HG03520 (cell line): ENCODE data around the gene ACBD3.

Experiments used
- ATAC-seq: cut with Tn5 transposase; IDR thresholded peaks from one replicate; pipeline ENCODE4 v1.9.1; 2021; ENCODE audit warnings: mild to moderate bottlenecking, moderate library complexity; ENCODE audit not compliant: unreplicated experiment

The ACBD3 gene

GRCh38 chr1:226116673-226117072 is 69.9 kb downstream of the ACBD3 start:
- no peak for ATAC-seq

- ATAC-seq: no peak
Observed at GRCh38 chr1:226112626-226113025, 73.9 kb downstream of the ACBD3 start.

DNA sequence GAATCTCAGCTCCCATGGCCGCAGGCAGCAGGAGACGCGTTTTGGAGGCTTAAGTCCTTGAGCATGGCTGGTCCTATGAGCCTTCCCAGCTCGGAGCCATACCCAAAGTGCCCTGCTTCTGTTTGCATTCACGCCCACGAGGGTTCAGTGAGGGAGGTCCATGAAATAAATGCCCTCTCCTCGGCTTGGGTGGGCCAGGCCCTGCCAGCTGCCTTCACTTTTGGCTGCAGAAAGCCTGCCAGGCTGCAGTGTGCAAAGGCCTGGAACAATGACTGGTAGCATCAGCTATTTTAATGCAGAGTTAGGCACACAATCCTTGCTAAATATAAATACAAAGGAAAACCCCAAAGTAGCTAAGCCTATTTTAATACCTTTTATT is 74.7 kb downstream of the ACBD3 start:
- no peak for ATAC-seq

DNA sequence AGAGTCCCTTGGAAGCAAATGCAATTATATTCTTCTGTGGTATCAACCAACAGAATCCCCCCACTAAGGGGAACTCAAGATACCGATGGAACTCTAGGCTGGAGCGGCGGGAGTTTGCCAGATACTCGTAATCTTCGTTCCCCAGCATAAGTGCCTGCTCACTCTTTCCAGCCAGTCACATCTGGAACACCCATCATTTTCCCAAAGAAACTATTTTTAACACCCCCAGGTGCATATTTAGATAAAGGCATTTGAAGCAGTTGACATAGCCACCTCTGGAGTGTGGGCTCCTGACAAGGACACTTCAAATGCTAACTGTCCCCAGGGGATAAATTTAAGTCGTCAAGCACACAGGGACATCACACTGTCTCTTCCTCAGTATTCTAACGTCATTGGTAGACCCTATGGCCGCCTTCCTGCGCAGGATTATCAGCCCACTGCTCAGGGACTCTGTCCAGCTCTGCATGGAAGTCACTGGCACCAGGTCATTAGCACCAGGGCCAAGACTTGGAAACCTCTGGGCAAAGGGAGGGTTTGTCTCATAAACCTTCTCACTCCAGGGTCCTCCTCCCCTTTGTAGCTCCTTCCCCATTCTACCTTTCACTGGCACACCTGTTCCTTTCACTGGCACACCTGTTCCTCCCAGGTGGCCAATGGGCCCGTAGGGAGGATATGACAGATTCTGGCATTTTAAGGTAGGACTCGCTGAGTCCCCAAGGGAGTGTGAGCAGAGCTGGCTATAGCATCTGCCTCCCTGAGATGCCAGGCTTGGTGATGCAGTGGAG is 75.3 kb downstream of the ACBD3 start:
- ATAC-seq: no peak

DNA sequence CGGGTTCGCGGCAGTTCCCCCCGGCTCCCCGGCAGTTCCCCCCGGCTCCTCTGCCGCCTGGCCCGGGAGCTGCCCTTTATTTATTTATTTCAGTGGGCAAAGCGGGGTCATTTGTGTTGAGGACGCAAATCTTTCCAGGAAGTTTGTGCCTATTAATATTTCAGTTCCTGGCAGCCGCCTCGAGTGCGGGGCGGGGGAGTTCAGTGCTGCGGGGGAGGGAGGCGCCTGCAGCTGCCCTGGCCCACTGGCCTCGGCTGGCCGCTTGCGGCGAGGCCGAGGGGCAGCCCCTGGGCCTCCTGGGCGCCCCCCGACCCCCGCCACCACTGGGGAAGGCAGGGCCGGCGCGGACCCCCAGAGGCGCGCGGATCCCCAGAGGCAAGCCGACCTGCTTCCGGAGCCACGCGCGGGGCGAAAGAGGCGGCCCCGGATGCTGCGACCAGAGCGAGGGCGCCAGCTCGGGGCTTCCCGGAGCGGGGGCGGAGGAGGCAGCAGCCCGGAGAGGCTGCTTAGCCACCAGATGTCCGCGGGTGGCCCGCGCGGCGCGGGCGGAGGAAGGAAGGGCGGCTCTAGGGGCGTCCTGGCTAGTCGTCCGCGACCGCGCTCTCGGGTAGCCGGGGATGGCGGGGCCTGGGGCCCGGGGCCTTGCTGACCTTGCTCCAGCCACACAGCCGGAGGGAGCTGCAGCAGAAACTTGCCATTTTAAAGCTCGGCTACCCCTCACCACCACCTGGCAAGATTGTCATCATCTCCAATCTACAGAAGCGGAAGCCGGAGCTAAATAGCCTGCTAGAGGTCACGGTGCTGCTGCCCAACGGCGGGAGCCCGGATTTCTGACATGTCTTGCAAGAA is 76.1 kb downstream of the ACBD3 start:
- peak; percentile 69 for ATAC-seq

GRCh38 chr1:226109829-226110248 is 76.7 kb downstream of the ACBD3 start:
- ATAC-seq: peak; percentile 62

DNA sequence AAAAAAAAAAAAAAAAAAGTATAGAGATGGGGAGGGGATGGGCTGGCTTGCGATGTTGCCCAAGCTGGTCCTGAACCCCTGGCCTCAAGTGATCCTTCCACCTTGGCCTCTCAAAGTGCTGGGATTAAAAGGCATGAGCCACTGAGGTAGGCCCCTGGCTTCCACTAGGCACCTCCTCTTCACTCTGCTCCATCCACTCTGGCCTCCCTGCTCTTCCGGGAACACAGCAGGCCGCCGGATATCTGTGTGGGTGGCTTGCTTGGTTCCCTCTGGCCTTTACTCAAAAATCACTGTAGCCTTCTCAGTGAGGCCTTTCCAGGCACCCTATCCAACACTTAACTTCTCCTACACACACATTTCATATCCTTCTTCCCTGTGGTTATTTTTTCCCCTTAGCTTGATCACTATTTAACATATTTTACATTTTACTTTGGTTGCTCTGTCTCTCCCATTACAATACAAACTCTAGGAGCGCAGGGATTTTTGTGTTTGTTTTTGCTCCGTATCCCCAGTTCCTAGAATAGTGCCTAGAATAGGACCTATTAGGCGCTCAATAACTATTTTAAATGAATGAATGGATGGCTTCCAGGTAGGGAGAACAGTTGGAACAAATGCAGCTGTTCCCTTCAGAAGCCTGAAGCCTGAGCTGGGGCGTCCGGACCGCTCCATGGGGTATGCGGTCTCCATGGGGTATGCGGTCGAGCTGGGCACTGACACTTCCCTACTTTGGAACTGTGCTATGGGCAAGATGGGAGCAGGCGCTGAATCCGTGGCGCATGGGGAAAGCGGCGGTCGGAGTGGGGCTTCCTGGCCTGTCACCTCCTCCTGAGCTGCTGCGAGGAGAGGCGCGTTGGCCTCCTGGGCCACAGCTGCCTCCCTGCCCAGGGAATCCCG is 77.4 kb downstream of the ACBD3 start:
- ATAC-seq: no peak

DNA sequence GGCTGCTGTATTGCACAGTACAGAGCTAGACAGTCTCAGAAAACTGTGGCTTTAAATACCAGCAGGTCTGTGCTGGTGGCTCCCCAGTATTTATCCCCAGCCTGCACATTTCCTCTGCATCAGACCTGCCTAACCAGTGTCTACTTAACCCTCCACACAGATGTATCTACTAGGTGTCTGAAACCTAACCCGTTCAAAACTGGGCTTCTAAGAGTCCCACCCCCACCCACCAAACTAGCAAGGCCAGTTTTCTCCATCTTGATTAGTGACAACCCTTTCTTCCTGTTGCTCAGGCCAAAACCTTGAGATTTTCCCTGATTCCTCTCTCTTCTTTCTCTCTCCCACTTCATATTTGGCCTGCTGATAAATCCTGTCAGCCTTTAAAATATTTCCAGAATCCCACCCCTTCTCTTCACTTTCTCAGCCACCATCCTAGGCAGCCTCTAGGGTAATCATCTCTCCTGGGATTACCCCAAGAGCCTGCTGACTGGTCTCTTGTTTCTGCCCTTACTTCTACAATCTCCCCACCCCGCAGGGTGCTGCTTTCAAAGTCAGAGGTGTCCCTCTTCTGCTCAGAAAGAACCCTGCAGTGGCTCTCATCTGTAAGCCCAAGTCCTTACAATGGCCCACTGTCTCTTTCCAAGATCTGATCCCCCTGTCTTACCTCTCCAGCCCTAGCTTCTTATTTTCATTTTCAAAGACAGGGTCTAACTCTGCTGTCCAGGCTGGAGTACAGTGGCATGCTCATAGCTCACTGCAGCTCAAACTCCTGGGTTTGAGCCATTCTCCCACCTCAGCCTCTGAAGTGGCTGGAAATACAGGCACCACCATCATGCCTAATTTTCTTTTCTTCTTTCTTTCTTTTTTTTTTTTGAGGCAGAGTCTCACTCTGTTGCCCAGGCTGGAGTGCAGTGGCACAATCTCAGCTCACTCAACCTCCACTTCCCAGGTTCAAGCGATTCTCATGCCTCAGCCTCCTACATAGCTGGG is 78.8 kb downstream of the ACBD3 start:
- ATAC-seq: no peak

DNA sequence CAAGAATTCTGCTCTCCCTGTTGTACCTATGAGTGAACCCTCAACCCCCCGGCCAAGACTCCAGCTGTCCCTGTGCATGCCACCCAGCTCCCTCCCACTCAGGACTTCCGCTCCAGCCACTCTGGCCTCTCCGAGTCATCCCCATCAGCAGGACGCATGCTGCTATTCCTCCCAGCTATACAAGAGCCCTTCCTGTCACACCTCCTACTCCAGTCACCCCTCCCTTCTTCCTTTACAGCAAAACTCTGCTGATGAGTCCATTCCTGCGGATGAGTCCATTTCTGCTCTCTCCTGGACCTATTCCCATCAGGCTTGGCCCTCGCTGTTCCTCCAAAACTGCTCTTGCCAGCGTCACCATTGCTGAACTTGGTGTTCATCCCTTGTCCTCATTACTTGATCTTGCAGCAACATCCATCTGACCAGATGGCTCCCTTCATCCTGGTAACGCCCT is 81.8 kb downstream of the ACBD3 start:
- ATAC-seq: no peak

DNA sequence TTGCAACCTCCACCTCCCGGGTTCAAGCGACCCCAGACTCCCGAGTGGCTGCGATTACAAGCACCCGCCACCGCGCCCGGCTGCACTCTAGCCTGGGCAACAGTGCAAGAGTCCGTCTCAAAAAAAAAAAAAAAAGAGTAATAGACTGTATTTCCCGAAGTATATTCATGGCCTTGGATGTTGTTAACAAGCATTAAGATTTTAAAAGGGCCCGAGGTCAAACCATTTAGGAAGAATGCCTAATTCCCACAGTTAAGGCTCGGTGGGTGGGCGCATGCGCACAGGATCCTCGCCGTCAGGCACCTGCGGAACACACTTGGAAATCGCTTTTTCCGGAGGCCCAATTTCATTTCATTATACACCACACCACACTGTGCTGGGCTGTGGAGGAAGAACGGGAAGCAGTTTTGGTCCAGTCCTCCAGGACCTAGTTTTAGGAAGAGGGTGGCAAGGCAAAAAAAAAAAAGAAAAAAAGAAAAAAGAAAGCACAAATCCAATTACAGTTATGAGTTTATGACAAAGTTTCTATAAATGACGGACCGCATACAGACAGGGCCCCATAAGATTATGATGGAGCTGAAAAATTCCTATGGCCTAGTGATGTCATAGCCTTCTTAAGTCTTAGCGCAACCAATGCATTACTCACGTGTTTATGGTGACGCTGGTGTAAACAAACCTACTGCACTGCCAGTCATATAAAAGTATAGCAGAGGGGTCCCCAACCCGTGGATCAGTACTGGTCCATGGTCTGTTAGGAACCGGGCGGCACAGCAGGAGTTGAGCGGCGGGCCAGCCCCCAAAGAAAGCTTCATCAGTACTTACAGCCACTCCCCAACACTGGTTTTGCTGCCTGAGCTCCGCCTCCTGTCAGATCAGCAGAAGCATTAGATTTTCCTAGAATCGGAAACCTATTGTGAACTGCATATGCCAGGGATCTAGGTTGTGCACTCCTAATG is 85.8 kb downstream of the ACBD3 start:
- ATAC-seq: no peak

DNA sequence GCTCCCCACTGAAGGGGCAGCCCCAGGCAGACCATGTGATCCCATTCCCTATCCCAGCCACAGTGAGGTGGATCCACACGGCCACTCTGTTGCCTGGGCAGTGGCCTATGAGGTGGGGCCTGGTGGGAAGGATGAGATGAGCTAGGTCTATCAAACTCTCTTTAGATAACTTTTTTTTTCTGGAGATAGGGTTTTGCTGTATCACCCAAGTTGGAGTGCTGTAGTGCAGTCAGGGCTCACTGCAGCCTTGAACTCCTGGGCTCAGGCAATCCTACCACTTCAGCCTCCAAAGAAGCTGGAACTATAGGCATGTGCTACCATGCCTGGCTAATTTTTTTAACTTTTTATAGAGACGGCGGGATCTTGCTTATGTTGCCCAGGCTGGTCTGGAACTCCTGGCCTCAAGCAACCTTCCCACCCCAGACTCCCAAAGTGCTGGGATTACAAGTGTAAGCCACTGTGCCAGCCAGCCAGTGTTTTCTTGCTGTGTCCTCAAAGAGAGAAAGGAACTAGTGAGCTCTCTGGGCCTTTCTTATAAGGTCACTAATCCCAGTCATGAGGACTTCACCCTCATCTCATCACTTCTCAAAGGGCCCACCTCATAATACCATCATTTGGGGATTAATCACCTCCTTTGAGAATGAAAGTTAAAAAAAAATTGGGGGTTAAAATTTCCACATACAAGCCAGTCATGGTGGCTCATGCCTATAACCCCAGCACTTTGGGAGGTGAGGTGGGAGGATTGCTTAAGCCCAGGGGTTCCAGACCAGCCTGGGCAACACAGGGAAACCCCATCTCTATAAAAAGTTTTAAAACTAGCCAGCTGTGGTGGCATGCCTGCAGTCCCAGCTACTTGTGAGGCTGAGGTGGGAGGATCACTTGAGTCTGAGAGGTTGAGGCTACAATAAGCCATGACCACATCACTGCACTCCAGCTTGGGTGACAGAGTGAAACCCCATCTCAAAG is 87.4 kb downstream of the ACBD3 start:
- ATAC-seq: no peak

DNA sequence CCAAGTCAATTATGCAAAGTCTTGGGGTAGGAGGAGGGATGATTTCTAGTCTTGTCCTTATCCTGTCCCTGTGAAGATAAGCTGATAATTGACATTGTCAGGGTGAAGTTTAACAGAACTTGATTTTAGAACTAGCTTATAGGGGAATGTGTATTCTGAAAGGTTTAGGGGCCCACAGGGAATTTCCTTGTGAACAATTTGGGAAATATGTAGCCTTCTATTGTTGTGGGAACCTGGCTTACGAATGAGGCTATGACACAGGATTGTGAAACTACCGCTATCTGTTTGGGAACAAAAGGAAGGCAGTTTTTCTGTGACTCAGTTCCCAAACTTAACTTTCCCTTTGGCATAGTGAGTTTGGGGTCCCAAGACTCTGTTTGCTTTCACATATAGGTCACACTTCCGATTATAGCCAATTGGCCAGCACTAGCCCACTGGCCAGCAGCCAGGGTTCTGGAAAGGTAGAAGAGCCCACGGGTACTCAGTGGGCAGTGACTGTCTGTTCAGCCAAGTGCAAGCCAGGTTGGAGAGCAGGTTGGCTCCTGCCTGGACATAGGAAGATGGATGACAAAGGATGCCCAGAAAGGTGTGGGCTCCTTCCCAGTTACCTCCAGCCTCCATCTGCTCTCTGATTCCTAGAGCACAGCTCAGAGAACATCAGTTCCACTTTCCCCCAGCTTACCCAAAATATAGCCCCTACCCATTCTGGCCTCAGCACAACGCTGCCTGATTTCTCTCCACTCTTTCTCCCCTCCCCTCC is 88.5 kb downstream of the ACBD3 start:
- ATAC-seq: no peak

GRCh38 chr1:226095286-226095685 is 91.3 kb downstream of the ACBD3 start:
- ATAC-seq: no peak
